C4-2B (cell line): Measurements from ENCODE around the gene SLC22A12.

Experiments used
- H3K27ac ChIP-seq: fragments of 450-650 bp; 2 replicates; pipeline ENCODE4 v1.5.1; 2017
- ZFX ChIP-seq: fragments of 450-650 bp; IDR thresholded peaks from 2 replicates; pipeline ENCODE4 v1.6.1; 2017
- TF ChIP-seq, protein P1 (sequence below): fragments of 450-650 bp; conservative IDR thresholded peaks from 2 replicates; pipeline ENCODE4 v1.5.1; 2017; ENCODE audit warnings: mild to moderate bottlenecking

Gene SLC22A12

DNA sequence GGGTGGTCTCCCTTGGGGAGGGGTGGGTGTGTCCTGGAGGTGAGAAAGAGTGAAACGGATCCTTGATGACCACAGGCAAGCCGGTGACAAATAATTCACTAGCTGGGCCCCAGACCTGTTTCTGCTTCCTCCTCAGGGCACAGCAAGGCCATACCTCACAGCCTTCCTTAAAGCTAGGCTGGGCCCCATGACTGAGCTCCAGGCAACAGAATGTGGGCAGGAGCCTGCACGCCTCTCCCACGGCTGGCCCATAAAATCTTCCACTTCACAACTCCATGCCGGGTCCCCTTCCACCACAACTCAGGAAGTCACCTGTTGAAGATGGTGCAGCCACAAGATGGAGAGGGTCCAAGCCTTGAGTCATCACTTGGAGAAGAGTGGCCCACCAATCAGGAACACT lies 23.9 kb downstream of the SLC22A12 start:
- TF ChIP-seq ZFX, result no peak
- TF ChIP-seq, protein P1, sequence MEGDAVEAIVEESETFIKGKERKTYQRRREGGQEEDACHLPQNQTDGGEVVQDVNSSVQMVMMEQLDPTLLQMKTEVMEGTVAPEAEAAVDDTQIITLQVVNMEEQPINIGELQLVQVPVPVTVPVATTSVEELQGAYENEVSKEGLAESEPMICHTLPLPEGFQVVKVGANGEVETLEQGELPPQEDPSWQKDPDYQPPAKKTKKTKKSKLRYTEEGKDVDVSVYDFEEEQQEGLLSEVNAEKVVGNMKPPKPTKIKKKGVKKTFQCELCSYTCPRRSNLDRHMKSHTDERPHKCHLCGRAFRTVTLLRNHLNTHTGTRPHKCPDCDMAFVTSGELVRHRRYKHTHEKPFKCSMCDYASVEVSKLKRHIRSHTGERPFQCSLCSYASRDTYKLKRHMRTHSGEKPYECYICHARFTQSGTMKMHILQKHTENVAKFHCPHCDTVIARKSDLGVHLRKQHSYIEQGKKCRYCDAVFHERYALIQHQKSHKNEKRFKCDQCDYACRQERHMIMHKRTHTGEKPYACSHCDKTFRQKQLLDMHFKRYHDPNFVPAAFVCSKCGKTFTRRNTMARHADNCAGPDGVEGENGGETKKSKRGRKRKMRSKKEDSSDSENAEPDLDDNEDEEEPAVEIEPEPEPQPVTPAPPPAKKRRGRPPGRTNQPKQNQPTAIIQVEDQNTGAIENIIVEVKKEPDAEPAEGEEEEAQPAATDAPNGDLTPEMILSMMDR, result no peak

GRCh38 chr11:64616817-64617216 lies 25.8 kb downstream of the SLC22A12 start:
- no peak for TF ChIP-seq ZFX
- TF ChIP-seq, protein P1, result no peak
- no peak overlapping the region for H3K27ac ChIP-seq

More for the DNA sequence above, 23.9 kb downstream of the SLC22A12 start:
- H3K27ac ChIP-seq, result no peak overlapping the region

GRCh38 chr11:64619196-64619595 lies 28.2 kb downstream of the SLC22A12 start:
- no peak for TF ChIP-seq ZFX
- TF ChIP-seq, protein P1, result no peak
- H3K27ac ChIP-seq, result no peak overlapping the region

GRCh38 chr11:64619811-64620380 lies 28.9 kb downstream of the SLC22A12 start:
- TF ChIP-seq ZFX, result no peak
- TF ChIP-seq, protein P1, result no peak
- H3K27ac ChIP-seq, result no peak overlapping the region

DNA sequence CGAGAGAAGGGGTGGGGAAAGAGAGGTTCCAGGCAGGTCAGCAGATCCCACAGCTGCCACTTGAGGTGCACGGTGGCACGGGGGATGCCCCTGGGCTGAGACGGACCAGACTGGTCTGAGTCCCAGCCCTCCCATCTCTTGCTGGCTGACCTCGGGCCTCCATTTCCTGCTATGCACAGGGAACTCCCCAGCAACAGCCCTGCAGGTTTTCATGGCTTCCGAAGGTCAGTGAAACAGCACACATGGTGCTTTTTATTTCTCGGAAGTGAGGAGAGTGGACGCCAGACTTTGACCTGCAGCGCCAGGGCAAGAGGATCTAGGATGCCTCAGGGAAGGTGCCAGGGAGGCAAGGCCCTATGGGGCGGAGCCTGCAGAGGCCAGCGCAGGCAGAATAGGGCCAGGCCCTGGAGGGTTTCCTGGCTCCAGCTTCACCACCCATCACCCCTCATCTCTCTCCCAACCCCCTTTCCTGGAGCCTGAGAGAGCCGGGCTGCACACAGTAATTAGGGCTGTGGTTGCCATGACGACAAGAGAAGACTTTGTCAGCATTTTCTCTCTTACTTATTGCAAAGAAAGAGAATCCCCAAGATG lies 29.5 kb downstream of the SLC22A12 start:
- no peak overlapping the region for H3K27ac ChIP-seq
- no peak for TF ChIP-seq ZFX
- TF ChIP-seq, protein P1, result no peak

GRCh38 chr11:64621283-64622019 lies 30.4 kb downstream of the SLC22A12 start:
- H3K27ac ChIP-seq, result no peak overlapping the region
- TF ChIP-seq ZFX, result no peak
- TF ChIP-seq, protein P1, result no peak

- no peak overlapping the region for H3K27ac ChIP-seq
- TF ChIP-seq, protein P1, result no peak
- TF ChIP-seq ZFX, result no peak
Measured at GRCh38 chr11:64622681-64623080, 31.7 kb downstream of the SLC22A12 start.
